Hepatic stellate cell (primary cell): Measurements from ENCODE around the gene KRT76.
"Not testable (repeated sequence)": the region's sequence is repeated elsewhere in the genome, so short reads cannot be mapped to it uniquely, and the experiment has no call there.

ENCODE experiments used
- DNase-seq: peaks from one replicate; pipeline ENCODE4 v3.0.0; 2011; ENCODE audit warnings: low spot score

Gene KRT76

DNA sequence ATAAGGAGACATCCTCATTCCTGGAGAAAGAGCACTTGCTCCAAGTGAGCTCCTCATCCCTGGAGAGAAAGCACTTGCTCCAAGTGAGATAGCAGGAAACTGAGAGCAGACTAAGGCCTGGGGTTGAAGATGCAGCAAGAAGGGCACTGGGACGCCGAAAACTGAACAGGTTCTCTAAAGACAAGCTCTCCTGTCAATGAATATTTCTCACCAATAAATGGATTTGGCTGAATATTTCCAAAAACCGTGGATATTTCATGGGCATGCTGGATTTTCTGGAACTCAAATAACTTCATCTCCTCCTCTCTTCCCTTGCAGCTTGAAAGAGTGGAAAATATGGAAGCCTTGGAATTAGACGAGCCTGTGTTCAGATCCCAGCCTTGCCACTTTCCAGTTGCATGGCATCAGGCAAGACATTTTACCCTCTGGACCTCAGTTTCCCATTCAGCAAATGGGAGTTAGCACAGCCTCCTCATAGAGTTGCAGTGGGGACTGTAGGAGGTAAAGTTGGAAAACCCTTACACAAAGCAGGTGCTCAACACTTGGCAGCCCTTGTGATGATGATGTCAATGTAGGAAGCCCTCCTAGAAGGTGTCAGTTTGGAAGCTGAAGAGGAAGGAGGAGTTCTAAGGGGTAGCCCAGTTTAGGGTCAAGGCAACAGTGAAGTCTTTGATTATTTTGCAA, 4.4 kb upstream of the KRT76 start:
- no peak for DNase-seq

GRCh38 chr12:52779914-52780313, 2.8 kb upstream of the KRT76 start:
- no peak for DNase-seq

DNA sequence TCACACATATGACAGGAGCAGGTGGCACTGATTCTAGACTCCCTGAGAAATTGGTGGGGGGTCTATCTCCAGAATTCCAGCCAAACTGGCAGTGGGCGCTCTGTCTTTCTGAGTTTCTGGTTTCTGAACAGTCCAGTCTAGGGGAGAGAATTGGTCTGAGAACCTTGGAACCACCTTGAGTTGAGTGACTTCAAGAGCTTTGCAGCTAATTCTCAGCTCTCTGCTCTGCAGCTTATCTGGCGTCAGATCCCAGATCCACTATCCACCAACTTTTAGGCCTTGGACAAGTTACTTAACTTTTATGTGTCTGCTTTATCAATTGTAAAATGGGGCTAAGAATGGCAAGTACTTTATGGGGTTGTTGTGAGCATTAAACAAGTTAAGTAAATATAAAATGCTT, 1.7 kb upstream of the KRT76 start:
- DNase-seq: no peak

- no peak for DNase-seq
Observed at GRCh38 chr12:52777566-52777965, 421 bp upstream of the KRT76 start.

DNA sequence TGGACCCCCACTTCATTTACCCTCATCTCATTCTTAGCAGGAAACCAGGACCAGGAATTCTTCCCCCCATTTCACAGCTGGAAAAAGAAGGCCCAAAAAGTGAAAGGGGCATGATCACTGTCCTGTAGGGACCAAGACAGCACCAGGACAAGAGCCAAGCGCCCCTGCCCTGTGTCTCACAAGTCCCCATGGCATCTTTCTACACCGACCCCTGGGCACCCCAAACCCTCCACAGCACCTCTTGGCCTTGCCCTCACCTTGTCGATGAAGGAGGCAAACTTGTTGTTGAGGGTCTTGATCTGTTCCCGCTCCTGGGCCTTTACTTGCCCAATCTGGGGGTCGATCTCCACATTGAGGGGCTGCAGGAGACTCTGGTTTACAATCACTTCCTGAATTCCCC, 710 bp downstream of the KRT76 start:
- DNase-seq: no peak

DNA sequence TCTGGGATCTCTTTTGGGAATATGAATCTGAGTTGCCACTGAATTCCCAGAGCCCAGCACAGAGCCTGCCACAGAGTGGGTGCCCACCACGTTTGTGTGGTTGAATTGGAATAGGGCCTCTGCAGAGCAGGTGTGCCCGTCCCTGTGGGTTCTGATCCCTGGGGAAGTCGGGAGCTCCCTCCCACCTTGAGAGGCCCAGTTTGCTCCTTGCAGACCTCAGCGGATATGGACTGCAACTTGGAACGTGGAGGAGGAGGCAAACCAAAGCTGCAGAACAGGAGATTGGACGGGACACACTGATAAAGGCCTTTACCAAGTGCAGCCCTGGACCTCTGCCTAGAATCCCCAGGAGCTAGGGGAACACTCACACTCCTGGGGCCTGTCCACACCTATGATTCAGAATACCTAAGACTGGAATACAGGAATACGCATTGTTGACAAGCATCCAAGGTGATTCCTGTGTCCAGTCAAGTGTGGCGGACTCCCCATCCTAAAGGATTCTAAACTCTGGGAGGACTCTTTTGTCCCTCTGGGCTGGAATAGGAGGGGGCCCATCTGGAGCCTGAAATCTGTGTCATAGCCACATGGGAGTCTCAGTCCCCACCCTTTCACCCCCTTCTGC, 2.4 kb downstream of the KRT76 start:
- no peak for DNase-seq

GRCh38 chr12:52772772-52773171, 4.4 kb downstream of the KRT76 start:
- DNase-seq: no peak

DNA sequence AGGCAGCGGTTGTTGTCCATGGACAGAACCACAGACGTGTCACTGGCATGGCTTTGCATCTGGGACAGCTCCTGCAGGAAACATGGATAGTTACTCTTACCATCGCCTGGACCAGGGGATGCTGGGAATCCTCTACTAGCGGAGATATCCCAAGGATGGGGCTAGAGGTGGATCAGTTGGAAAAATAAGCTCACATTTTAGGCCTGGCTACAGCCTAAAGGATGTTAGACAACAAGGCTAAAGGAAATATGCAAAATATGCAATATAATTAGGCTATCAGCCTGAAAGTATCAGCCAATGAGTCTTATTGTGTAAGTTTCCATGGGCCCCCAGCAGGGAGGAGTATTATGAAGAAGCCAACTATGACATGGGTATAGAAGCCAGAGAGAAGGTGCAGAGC, 5.0 kb downstream of the KRT76 start:
- no peak for DNase-seq

GRCh38 chr12:52771505-52771904, 5.6 kb downstream of the KRT76 start:
- no peak for DNase-seq

- DNase-seq: no peak
Observed at GRCh38 chr12:52771088-52771487, 6.1 kb downstream of the KRT76 start.

- DNase-seq: no peak
Observed at GRCh38 chr12:52769946-52770345, 7.2 kb downstream of the KRT76 start.

- no peak for DNase-seq
Observed at GRCh38 chr12:52769354-52769753, 7.8 kb downstream of the KRT76 start.

- no peak for DNase-seq
Observed at GRCh38 chr12:52768479-52769200, 8.5 kb downstream of the KRT76 start.

- no peak for DNase-seq
Observed at GRCh38 chr12:52767427-52767826, 9.7 kb downstream of the KRT76 start.

GRCh38 chr12:52767020-52767379, 10.1 kb downstream of the KRT76 start:
- no peak for DNase-seq

DNA sequence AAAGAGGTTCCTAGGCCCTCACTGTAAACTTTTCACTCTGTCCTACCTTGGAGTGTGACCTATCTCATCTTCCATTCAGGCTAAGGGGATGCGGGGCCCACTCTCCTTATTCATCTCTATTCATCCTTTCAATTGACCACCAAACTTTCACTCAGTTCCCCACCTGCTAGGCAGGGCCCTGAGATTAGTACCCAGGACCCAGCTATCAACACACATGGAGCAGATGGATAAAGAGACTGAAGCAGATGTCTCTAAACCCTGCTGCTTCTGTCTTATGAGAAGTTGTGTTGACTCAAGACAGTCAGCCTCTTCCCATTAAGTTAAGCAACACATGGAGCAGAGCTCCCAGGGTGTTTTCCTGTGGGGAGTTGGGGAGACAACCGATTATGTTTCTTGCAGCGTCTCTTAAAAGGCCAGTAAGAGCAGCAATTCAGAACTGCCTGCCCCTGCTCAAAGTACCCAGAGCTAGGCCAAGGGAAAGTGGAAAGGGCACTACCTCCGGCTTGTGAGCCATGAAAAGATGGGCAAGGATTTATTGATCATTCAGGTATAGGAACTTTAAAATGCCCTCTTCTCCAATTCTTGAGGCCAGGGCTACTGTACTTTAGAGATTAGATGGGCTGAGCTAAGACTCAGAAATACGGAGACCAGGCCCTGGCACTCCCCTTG, 10.7 kb downstream of the KRT76 start:
- no peak for DNase-seq

- DNase-seq: no peak
Observed at GRCh38 chr12:52765702-52766101, 11.4 kb downstream of the KRT76 start.

DNA sequence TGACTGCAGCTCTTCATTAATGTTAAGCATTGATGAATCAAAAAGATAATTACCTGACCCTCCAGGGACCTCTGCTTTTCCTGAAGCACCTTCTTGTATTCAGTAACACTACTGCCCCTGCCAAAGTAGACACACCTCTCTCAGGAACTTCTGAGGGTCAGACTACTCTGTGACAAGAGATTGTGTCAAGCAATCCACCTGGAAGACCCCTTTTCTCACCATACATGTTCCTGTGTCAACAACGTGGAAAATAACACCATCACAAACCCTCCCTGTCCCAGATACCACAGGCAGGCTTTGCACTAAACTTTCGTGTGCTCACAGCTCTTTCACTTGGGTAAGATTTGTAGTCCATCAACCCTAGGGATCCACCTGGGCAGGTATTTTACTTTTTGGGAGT, 13.2 kb downstream of the KRT76 start:
- DNase-seq: no peak

GRCh38 chr12:52763036-52763659, 14.0 kb downstream of the KRT76 start:
- DNase-seq: no peak

GRCh38 chr12:52761802-52762201, 15.3 kb downstream of the KRT76 start:
- DNase-seq: no peak

GRCh38 chr12:52761218-52761617, 15.9 kb downstream of the KRT76 start:
- DNase-seq: not testable (repeated sequence)

DNA sequence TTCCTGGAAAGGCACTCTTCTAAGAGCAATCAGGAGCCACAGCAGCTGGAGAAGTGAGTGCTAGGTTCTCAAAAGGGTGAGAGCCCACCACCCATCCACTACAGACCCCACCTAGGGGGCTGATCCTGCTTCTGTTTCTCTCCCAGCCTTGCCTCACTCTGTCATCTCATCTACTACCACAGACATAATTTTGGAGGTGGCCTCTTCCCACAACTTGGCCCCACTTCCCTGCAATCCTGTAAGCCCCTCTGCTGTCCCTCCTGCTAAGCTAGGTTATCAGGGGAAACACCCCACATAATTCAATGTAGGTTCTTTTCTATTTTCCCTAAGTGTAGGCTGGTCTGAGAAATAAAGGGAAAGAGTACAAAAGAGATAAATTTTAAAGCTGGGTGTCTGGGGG, 16.5 kb downstream of the KRT76 start:
- no peak for DNase-seq

DNA sequence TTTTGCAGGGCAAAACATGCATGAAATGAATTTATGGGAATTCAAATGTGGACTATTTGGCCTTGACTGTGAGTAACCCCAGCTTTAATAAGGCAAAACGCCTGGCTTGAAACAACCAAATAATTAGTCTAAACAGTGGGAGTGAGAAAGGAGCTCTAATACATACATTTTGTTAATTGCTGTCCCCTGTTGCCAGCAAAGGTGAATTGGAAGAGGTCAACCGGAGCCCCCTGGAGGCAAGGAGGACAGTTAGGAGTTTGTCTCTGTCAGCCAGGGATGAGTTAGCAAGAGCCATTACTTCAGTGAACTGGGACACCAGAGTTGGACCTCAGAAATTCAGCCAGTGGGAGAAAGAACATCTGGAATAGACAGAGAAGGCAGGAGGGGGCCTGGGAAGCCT, 17.4 kb downstream of the KRT76 start:
- no peak for DNase-seq
